Transverse colon (tissue), 4 donors: Measurements from ENCODE around the gene GJB5. TPM values are rescaled to one million over a fixed set of nuclear protein-coding genes. Genes with fewer than 3 reads are reported as not detected.
"Not testable (repeated sequence)": the region's sequence is repeated elsewhere in the genome, so short reads cannot be mapped to it uniquely, and the experiment has no call there.

Source experiments
- DNase-seq: peaks from one replicate; pipeline ENCODE4 v3.0.0-alpha.2; 2019
- H3K27ac ChIP-seq, 4 donors: fragments of 200-600 bp; sonication (generic); 2 replicates each; pipeline ENCODE4 v1.5.1; 2016 to 2018; ENCODE audit warnings: inconsistent platforms in 4 of 4
- H3K27me3 ChIP-seq: fragments of 200-600 bp; sonication (generic); 2 replicates; pipeline ENCODE4 v1.5.1; 2017; ENCODE audit warnings: inconsistent platforms
- H3K36me3 ChIP-seq, 4 donors: fragments of 200-600 bp; sonication (generic); 2 replicates each; pipeline ENCODE4 v1.5.1; 2017 to 2019; ENCODE audit warnings: inconsistent platforms in 4 of 4
- H3K4me1 ChIP-seq, 4 donors: fragments of 200-600 bp; sonication (generic); 2 replicates each; pipeline ENCODE4 v1.5.1; 2017 to 2020; ENCODE audit warnings: inconsistent platforms in 4 of 4
- H3K4me3 ChIP-seq, 4 donors: fragments of 200-600 bp; sonication (generic); 1 replicate in 1 of 4; 2 replicates in 3 of 4; pipeline versions ENCODE4 v1.5.1 to v1.6.1; 2017 to 2019; ENCODE audit warnings: inconsistent platforms in 4 of 4
- H3K9me3 ChIP-seq, 2 donors: fragments of 200-600 bp; sonication (generic); 2 replicates each; pipeline ENCODE4 v1.5.1; 2017 to 2019; ENCODE audit warnings: inconsistent platforms in 2 of 2
- CTCF ChIP-seq, 5 experiments: fragments of 200-600 bp in 3 of 5; fragments of 450-650 bp in 2 of 5; sonication (generic) in 3 of 5; IDR thresholded peaks; 1 replicate in 2 of 5; 2 replicates in 3 of 5; pipeline ENCODE4 v1.5.1; 2016 to 2017; ENCODE audit warnings: antibody characterized with exemption in 5 of 5, inconsistent platforms in 3 of 5, mild to moderate bottlenecking in 2 of 5, moderate library complexity in 1 of 5
- EP300 ChIP-seq: sonication (generic); formaldehyde crosslinking; IDR thresholded peaks from one replicate; pipeline ENCODE4 v1.6.1; 2017; ENCODE audit warnings: antibody characterized with exemption, low read depth
- POLR2A ChIP-seq: fragments of 450-650 bp; IDR thresholded peaks from one replicate; pipeline ENCODE4 v1.6.1; 2016; ENCODE audit warnings: antibody characterized with exemption, mild to moderate bottlenecking, moderate library complexity
- POLR2AphosphoS5 ChIP-seq, 3 donors: sonication (generic); formaldehyde crosslinking; IDR thresholded peaks; one replicate each; pipeline ENCODE4 v1.6.1; 2016; ENCODE audit warnings: antibody characterized with exemption in 3 of 3
- WGBS, 2 donors: methylation state at CpG; one replicate each; pipeline ENCODE4 v1.1.5; 2018; ENCODE audit warnings: low coverage in 1 of 2; 5-methylcytosine and 5-hydroxymethylcytosine counted together
- in situ Hi-C, 4 donors: fragments of 200-750 bp; cut with MboI; loops; one replicate each; pipeline versions ENCODE4 v1.15.0 to v1.15.1; 2017; ENCODE audit warnings: low sequenced_read_pairs in 3 of 4, low pct_ligation_motif_present in 1 of 4, low pct_unique_long_range_greater_than_20kb in 1 of 4
- intact Hi-C: fragments of 100-400 bp; cut with DNase I; formaldehyde crosslinking; loops from one replicate; pipeline ENCODE4 v1.15.1; 2023; ENCODE audit warnings: low total_unique reads
- total RNA-seq, 4 donors: library from RNA; depleted of rRNA; stranded (reverse); fragments of >200 nt; gene quantifications; one replicate each; pipeline ENCODE4 v1.1.0, GENCODE V29; 2016

Gene GJB5
- total RNA-seq, 4 donors from 2014 or later, result not detected

GRCh38 chr1:34768856-34769255 is 14.0 kb downstream of the GJB5 start:
- DNase-seq, result no peak
- H3K36me3 ChIP-seq, result no peaks in the 10 kb centered on the region
- H3K27me3 ChIP-seq, result peaks cover 8% of the 10 kb centered on the region
- H3K9me3 ChIP-seq, result no peaks in the 10 kb centered on the region
- WGBS, 2 donors, result 73 to 76% methylated on average over 3 of the region's 3 CpGs
- H3K27ac ChIP-seq, result no peak overlapping the region
- intact Hi-C loops, result no loop called here
- in situ Hi-C loops, result no loop called here
- H3K4me3 ChIP-seq, result no peak overlapping the region
- TF ChIP-seq POLR2AphosphoS5 (IDR thresholded peaks at IDR 0.05) (no peak), EP300 (no peak), CTCF (IDR thresholded peaks at IDR 0.05) (no peak), POLR2A (no peak)
- no peaks in the 10 kb centered on the region for H3K4me1 ChIP-seq

GRCh38 chr1:34770891-34771504 is 16.2 kb downstream of the GJB5 start:
- Histone ChIP-seq H3K27ac (no peak overlapping the region), H3K27me3 (peaks cover 5% of the 10 kb centered on the region), H3K9me3 (no peaks in the 10 kb centered on the region), H3K36me3 (no peaks in the 10 kb centered on the region), H3K4me1 (no peaks in the 10 kb centered on the region), H3K4me3 (no peak overlapping the region)
- no peak for DNase-seq
- in situ Hi-C loops, result no loop called here
- no peak for TF ChIP-seq POLR2A
- TF ChIP-seq CTCF (IDR thresholded peaks at IDR 0.05), result no peak
- no peak for TF ChIP-seq POLR2AphosphoS5 (IDR thresholded peaks at IDR 0.05)
- no peak for TF ChIP-seq EP300
- intact Hi-C loops, result no loop called here
- WGBS, 2 donors, result 79 to 94% methylated on average over 5 of the region's 5 CpGs

- no peak for DNase-seq
- in situ Hi-C loops, result no loop called here
- 78 to 86% methylated on average over 11 to 16 of the region's 16 CpGs for WGBS, 2 donors
- TF ChIP-seq POLR2AphosphoS5 (IDR thresholded peaks at IDR 0.05) (no peak), POLR2A (no peak), EP300 (no peak), CTCF (IDR thresholded peaks at IDR 0.05) (no peak)
- Histone ChIP-seq H3K9me3 (no peaks in the 10 kb centered on the region), H3K27ac (no peak overlapping the region), H3K4me1 (no peaks in the 10 kb centered on the region), H3K36me3 (no peaks in the 10 kb centered on the region), H3K27me3 (peaks cover 6% of the 10 kb centered on the region), H3K4me3 (no peak overlapping the region)
- intact Hi-C loops, result no loop called here
Measured at GRCh38 chr1:34771573-34772371, 16.9 kb downstream of the GJB5 start.

GRCh38 chr1:34773114-34773513 is 18.3 kb downstream of the GJB5 start:
- WGBS, 2 donors, result 95 to 100% methylated on average over 4 of the region's 4 CpGs
- H3K4me1 ChIP-seq, intact Hi-C loops, H3K36me3 ChIP-seq, H3K27ac ChIP-seq, in situ Hi-C loops, H3K9me3 ChIP-seq, H3K4me3 ChIP-seq, DNase-seq: not testable (repeated sequence)
- peaks cover 10% of the 10 kb centered on the region for H3K27me3 ChIP-seq
